ENCODE measurements around the gene TCF4. TPM values are rescaled to one million over a fixed set of nuclear protein-coding genes. Genes with fewer than 3 reads are reported as not detected.

TCF4 gene
- total RNA-seq, 1 experiment from 2014 or later: 12.5 TPM

GRCh38 chr18:55390898-55391297 lies 197.1 kb downstream of the TCF4 start:
- Histone ChIP-seq H3K27me3 (ENCODE audit: low read length) (no peaks in the 10 kb centered on the region), H3K9ac (ENCODE audit: low read length) (no peak overlapping the region), H3K9me3 (ENCODE audit: low read length) (no peaks in the 10 kb centered on the region), H3K9me2 (replicated peaks; ENCODE audit: low read length) (no peaks in the 10 kb centered on the region), H4K20me1 (ENCODE audit: low read length) (no peaks in the 10 kb centered on the region), H3F3A (ENCODE audit: low read length, unreplicated experiment) (no peaks in the 10 kb centered on the region), H3K36me3 (ENCODE audit: low read depth, low read length) (no peaks in the 10 kb centered on the region), H3K4me3 (ENCODE audit: low read length) (no peak overlapping the region), H2AFZ (ENCODE audit: low read length) (no peak overlapping the region), H3K4me1 (ENCODE audit: insufficient read depth, low read length) (no peaks in the 10 kb centered on the region), H3K27ac (ENCODE audit: low read length) (no peak overlapping the region), H3K4me2 (ENCODE audit: low read length) (no peak overlapping the region), H3K79me2 (ENCODE audit: low read length) (no peaks in the 10 kb centered on the region)
- intact Hi-C loops (cut with micrococcal nuclease): no loop called here
- POLR2A ChIA-PET (ENCODE audit: unreplicated experiment): interaction anchor here (0.7 kb wide), 1 partner anchor 97 kb away, joined by 4 read pairs; no protein-coding TSS in a partner anchor
- ATAC-seq (no peak), DNase-seq (no peak)
- TF ChIP-seq, protein P1, sequence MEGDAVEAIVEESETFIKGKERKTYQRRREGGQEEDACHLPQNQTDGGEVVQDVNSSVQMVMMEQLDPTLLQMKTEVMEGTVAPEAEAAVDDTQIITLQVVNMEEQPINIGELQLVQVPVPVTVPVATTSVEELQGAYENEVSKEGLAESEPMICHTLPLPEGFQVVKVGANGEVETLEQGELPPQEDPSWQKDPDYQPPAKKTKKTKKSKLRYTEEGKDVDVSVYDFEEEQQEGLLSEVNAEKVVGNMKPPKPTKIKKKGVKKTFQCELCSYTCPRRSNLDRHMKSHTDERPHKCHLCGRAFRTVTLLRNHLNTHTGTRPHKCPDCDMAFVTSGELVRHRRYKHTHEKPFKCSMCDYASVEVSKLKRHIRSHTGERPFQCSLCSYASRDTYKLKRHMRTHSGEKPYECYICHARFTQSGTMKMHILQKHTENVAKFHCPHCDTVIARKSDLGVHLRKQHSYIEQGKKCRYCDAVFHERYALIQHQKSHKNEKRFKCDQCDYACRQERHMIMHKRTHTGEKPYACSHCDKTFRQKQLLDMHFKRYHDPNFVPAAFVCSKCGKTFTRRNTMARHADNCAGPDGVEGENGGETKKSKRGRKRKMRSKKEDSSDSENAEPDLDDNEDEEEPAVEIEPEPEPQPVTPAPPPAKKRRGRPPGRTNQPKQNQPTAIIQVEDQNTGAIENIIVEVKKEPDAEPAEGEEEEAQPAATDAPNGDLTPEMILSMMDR (conservative IDR thresholded peaks at IDR 0.05; ENCODE audit: low read depth, low read length): no peak
- TF ChIP-seq EZH2 (IDR thresholded peaks at IDR 0.05; ENCODE audit: low read length, unreplicated experiment): no peak
- TF ChIP-seq EZH2phosphoT487 (IDR thresholded peaks at IDR 0.05; ENCODE audit: borderline replicate concordance, low read length): no peak
- BruUV-seq (replicated peaks): no TSS peak
- CTCF ChIA-PET: no interaction called here

DNA sequence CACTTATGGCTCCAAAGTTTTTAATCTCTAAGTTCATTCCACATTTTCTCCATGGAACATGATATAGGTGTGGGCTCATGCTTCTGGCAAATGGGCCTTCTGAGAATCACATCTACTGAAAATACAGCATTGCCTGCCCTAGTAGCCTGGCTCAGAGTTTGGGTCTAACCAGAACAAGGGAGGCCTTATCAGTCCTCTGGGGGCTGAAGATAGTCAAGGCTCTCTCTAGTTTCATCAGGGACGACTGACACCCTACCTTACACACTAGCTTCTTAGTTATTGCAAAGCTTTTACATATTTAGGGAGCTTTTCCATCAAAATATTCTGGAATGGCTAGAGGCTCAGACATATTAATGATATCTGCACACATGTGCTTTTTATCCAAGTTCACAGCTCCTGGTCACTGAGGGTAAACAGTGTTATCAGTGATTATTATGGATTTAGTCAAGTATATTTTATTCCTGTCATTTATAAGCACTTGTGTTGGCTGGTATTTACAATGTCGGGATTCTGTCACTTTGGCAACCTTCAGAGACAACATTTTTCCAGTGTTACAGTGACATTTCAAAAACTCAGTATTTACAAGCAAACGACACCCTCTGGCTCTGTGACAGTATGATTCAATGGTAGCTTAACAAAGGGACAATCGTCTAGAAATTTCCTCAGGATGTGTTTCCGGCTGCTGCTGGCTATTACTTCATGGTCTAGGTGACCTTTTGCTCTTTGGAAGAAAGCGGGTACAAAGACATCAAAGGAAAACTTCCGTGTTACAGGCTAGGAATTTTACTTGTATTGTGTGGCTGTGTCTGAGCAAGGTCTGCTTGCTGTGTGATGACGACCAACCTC lies 200.6 kb downstream of the TCF4 start:
- Histone ChIP-seq H2AFZ (ENCODE audit: low read length) (no peak overlapping the region), H3K4me2 (ENCODE audit: low read length) (no peak overlapping the region), H4K20me1 (ENCODE audit: low read length) (no peaks in the 10 kb centered on the region), H3K9ac (ENCODE audit: low read length) (no peak overlapping the region), H3K4me1 (ENCODE audit: insufficient read depth, low read length) (no peaks in the 10 kb centered on the region), H3K4me3 (ENCODE audit: low read length) (no peak overlapping the region), H3K9me3 (ENCODE audit: low read length) (peaks cover 1% of the 10 kb centered on the region; the same call in 1 of the 2 replicates), H3K79me2 (ENCODE audit: low read length) (no peaks in the 10 kb centered on the region), H3K27ac (ENCODE audit: low read length) (no peak overlapping the region), H3K9me2 (replicated peaks; ENCODE audit: low read length) (no peaks in the 10 kb centered on the region), H3F3A (ENCODE audit: low read length, unreplicated experiment) (no peaks in the 10 kb centered on the region), H3K36me3 (ENCODE audit: low read depth, low read length) (no peaks in the 10 kb centered on the region), H3K27me3 (ENCODE audit: low read length) (no peaks in the 10 kb centered on the region)
- ChIA-PET CTCF (no interaction called here), POLR2A (ENCODE audit: unreplicated experiment) (no interaction called here)
- ATAC-seq (no peak), DNase-seq (no peak)
- intact Hi-C loops (cut with micrococcal nuclease): no loop called here
- TF ChIP-seq EZH2phosphoT487 (IDR thresholded peaks at IDR 0.05; ENCODE audit: borderline replicate concordance, low read length) (no peak), EZH2 (IDR thresholded peaks at IDR 0.05; ENCODE audit: low read length, unreplicated experiment) (no peak)
- TF ChIP-seq, protein P1 (conservative IDR thresholded peaks at IDR 0.05; ENCODE audit: low read depth, low read length): no peak
- no TSS peak for BruUV-seq (replicated peaks)

- ATAC-seq (no peak), DNase-seq (no peak)
- Histone ChIP-seq H3F3A (ENCODE audit: low read length, unreplicated experiment) (no peaks in the 10 kb centered on the region), H3K4me2 (ENCODE audit: low read length) (no peak overlapping the region), H4K20me1 (ENCODE audit: low read length) (no peaks in the 10 kb centered on the region), H3K9me2 (replicated peaks; ENCODE audit: low read length) (no peaks in the 10 kb centered on the region), H3K4me3 (ENCODE audit: low read length) (no peak overlapping the region), H3K9ac (ENCODE audit: low read length) (no peak overlapping the region), H3K9me3 (ENCODE audit: low read length) (peaks cover 6% of the 10 kb centered on the region; the same call in 1 of the 2 replicates), H3K79me2 (ENCODE audit: low read length) (no peaks in the 10 kb centered on the region), H3K27ac (ENCODE audit: low read length) (no peak overlapping the region), H3K36me3 (ENCODE audit: low read depth, low read length) (no peaks in the 10 kb centered on the region), H2AFZ (ENCODE audit: low read length) (no peak overlapping the region), H3K27me3 (ENCODE audit: low read length) (no peaks in the 10 kb centered on the region), H3K4me1 (ENCODE audit: insufficient read depth, low read length) (no peaks in the 10 kb centered on the region)
- intact Hi-C loops (cut with micrococcal nuclease): no loop called here
- TF ChIP-seq, protein P1 (conservative IDR thresholded peaks at IDR 0.05; ENCODE audit: low read depth, low read length): no peak
- TF ChIP-seq EZH2 (IDR thresholded peaks at IDR 0.05; ENCODE audit: low read length, unreplicated experiment) (no peak), EZH2phosphoT487 (IDR thresholded peaks at IDR 0.05; ENCODE audit: borderline replicate concordance, low read length) (no peak)
- no TSS peak for BruUV-seq (replicated peaks)
- POLR2A ChIA-PET (ENCODE audit: unreplicated experiment): no interaction called here
- CTCF ChIA-PET: no interaction called here
Measured at GRCh38 chr18:55386545-55386944, 201.4 kb downstream of the TCF4 start.
